Gastrocnemius medialis (tissue), 4 donors: ENCODE data around the gene ATF1.

ENCODE experiments used
- CTCF ChIP-seq, 5 experiments: fragments of 450-650 bp in 3 of 5; fragments of 200-600 bp in 2 of 5; sonication (generic) in 2 of 5; IDR thresholded peaks in 4 of 5; conservative IDR thresholded peaks in 1 of 5; 1 replicate in 4 of 5; 2 replicates in 1 of 5; pipeline ENCODE4 v1.5.1; 2016 to 2019; ENCODE audit warnings: antibody characterized with exemption in 5 of 5, mild to moderate bottlenecking in 3 of 5, moderate library complexity in 3 of 5
- POLR2A ChIP-seq, 2 donors: fragments of 450-650 bp; IDR thresholded peaks; one replicate each; pipeline ENCODE4 v1.6.1; 2017; ENCODE audit warnings: antibody characterized with exemption in 2 of 2, mild to moderate bottlenecking in 2 of 2, moderate library complexity in 2 of 2

- peak; percentile 69 to 79 (median 72) for TF ChIP-seq CTCF (IDR thresholded peaks at IDR 0.05 in 4 of 5, conservative IDR thresholded peaks at IDR 0.05 in 1 of 5)
- TF ChIP-seq POLR2A (IDR thresholded peaks at IDR 0.05): no peak
Observed at GRCh38 chr12:50765095-50765911, 1.4 kb downstream of the ATF1 start.
